HEK293T (cell line): ENCODE measurements around the gene CCL26.

Source experiments
- ARNT ChIP-seq: fragments of 450-650 bp; IDR thresholded peaks from 2 replicates; pipeline ENCODE4 v1.6.1; 2017; ENCODE audit warnings: mild to moderate bottlenecking
- BHLHE40 ChIP-seq: fragments of 450-650 bp; IDR thresholded peaks from 2 replicates; pipeline ENCODE4 v1.6.1; 2016; ENCODE audit warnings: mild to moderate bottlenecking, moderate library complexity, borderline replicate concordance
- CTBP1 ChIP-seq: fragments of 450-650 bp; IDR thresholded peaks from 2 replicates; pipeline ENCODE4 v1.6.1; 2016; ENCODE audit warnings: borderline replicate concordance
- FOXA1 ChIP-seq: fragments of 450-650 bp; IDR thresholded peaks from 2 replicates; pipeline ENCODE4 v1.6.1; 2016; ENCODE audit warnings: mild to moderate bottlenecking
- FOXK2 ChIP-seq: fragments of 450-650 bp; IDR thresholded peaks from 2 replicates; pipeline ENCODE4 v1.6.1; 2016; ENCODE audit warnings: mild to moderate bottlenecking
- FOXM1 ChIP-seq: fragments of 450-650 bp; IDR thresholded peaks from 2 replicates; pipeline ENCODE4 v1.6.1; 2017; ENCODE audit warnings: mild to moderate bottlenecking, borderline replicate concordance
- LEF1 ChIP-seq: fragments of 450-650 bp; IDR thresholded peaks from 2 replicates; pipeline ENCODE4 v1.6.1; 2017; ENCODE audit warnings: mild to moderate bottlenecking, borderline replicate concordance
- NFRKB ChIP-seq: fragments of 450-650 bp; IDR thresholded peaks from 2 replicates; pipeline ENCODE4 v1.6.1; 2016; ENCODE audit warnings: mild to moderate bottlenecking, moderate library complexity
- SP1 ChIP-seq: fragments of 450-650 bp; IDR thresholded peaks from 2 replicates; pipeline ENCODE4 v1.6.1; 2017
- SUZ12 ChIP-seq: fragments of 450-650 bp; IDR thresholded peaks from 2 replicates; pipeline ENCODE4 v1.6.1; 2016; ENCODE audit warnings: mild to moderate bottlenecking
- TARDBP ChIP-seq: fragments of 450-650 bp; IDR thresholded peaks from 2 replicates; pipeline ENCODE4 v1.6.1; 2016
- ZNF384 ChIP-seq: fragments of 450-650 bp; IDR thresholded peaks from 2 replicates; pipeline ENCODE4 v1.6.1; 2016
- TF ChIP-seq, protein P1 (sequence below): fragments of 450-650 bp; IDR thresholded peaks from 2 replicates; pipeline ENCODE4 v1.6.1; 2016

DNA sequence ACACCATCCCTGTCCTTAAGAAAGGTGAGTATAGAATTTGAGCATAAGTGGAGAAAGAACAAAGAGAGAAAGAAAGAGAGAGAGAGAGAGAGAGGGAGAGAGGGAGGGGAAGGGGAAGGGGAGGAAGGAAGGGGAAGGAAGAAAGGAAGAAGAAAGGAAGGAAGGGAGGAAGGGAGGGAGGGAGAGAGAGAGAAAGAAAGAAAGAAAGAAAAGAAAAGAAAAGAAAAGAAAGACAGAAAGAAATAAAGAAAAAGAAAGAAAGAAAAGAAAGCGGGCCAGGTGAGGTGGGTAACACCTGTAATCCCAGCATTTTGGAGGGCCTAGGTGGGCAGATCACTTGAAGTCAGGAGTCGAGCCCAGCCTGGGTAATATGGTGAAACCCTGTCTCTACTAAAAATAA, 21.7 kb upstream of the CCL26 start:
- TF ChIP-seq SP1 (no peak), SUZ12 (no peak), ZNF384 (no peak), FOXA1 (no peak), ARNT (no peak), FOXM1 (no peak), LEF1 (no peak), FOXK2 (no peak), BHLHE40 (no peak), CTBP1 (no peak), NFRKB (no peak), TARDBP (no peak)
- TF ChIP-seq, protein P1, sequence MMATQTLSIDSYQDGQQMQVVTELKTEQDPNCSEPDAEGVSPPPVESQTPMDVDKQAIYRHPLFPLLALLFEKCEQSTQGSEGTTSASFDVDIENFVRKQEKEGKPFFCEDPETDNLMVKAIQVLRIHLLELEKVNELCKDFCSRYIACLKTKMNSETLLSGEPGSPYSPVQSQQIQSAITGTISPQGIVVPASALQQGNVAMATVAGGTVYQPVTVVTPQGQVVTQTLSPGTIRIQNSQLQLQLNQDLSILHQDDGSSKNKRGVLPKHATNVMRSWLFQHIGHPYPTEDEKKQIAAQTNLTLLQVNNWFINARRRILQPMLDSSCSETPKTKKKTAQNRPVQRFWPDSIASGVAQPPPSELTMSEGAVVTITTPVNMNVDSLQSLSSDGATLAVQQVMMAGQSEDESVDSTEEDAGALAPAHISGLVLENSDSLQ = no peak
